GM10248 (cell line): ENCODE results near the gene FCRL1.

ENCODE experiments used
- CTCF ChIA-PET: fragments of 300-600 bp; sonication (Branson Sonifier 250); formaldehyde crosslinking; extraction: SDS; loops from one replicate; lab custom pipeline; 2021; ENCODE audit warnings: antibody characterized with exemption; lab: Yijun Ruan, JAX
- POLR2A ChIA-PET: fragments of 350-650 bp; sonication (Branson Sonifier 250); formaldehyde crosslinking; extraction: SDS; loops from one replicate; lab custom pipeline; 2020; ENCODE audit warnings: antibody characterized with exemption; lab: Yijun Ruan, JAX
- DNase-seq: peaks from one replicate; pipeline ENCODE4 v3.0.0; 2012; ENCODE audit errors: extremely low spot score
- CTCF ChIP-seq: IDR thresholded peaks from 2 replicates; pipeline ENCODE4 v1.5.1; 2012; ENCODE audit warnings: mild to moderate bottlenecking, low read depth; ENCODE audit errors: extremely low read depth, missing control alignments, control extremely low read depth

Gene FCRL1

DNA sequence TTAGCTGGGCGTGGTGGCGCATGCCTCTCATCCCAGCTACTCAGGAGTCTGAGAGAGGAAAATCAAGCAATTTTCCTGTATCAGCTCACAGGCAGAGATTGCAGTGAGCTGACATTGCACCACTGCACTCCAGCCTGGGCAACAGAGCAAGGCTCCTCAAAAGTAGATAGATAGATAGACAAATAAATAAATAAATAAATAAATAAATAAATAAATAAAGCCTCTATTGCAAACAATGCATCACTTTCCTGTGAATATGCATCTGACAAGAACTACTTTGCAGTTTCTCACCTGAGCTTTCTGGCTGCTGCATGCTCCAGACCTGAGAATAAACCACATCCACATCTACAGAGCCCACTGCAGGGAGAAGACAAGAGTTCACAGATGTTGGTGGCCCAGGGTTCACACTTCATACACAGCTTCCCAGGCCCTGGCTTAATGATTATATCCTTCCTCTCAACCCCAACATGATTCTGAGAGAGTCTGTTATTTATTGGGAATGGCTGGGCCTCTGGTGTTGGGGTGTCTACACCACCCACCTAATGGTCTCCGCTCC is 71.6 kb downstream of the FCRL1 start:
- no peak for DNase-seq
- CTCF ChIA-PET = no interaction called here
- TF ChIP-seq CTCF = no peak
- POLR2A ChIA-PET = no interaction called here
